Right lobe of liver (tissue), 6 donors: ENCODE measurements around the gene CCNF. TPM values are rescaled to one million over a fixed set of nuclear protein-coding genes. Genes with fewer than 3 reads are reported as not detected.

Source experiments
- ATAC-seq, 4 donors: fragments of 200-7000 bp; cut with Tn5 transposase; one replicate each; pipeline ENCODE4 v1.9.1; 2020; ENCODE audit warnings: mild to moderate bottlenecking in 4 of 4, moderate library complexity in 4 of 4
- DNase-seq, 3 donors: peaks; one replicate each; pipeline ENCODE4 v3.0.0-alpha.2; 2020
- H3K27ac ChIP-seq, 3 donors: fragments of 200-600 bp; one replicate each; pipeline ENCODE4 v1.8.0; 2022
- H3K27me3 ChIP-seq, 2 donors: fragments of 200-600 bp; one replicate each; pipeline ENCODE4 v1.8.0; 2022
- H3K36me3 ChIP-seq, 4 donors: fragments of 200-600 bp; sonication (generic) in 1 of 4; one replicate each; pipeline versions ENCODE4 v1.5.1 to v1.8.0; 2017 to 2022; ENCODE audit warnings: control low read depth in 1 of 4
- H3K4me1 ChIP-seq, 4 donors: fragments of 200-600 bp; sonication (generic) in 1 of 4; one replicate each; pipeline versions ENCODE4 v1.5.1 to v1.8.0; 2017 to 2022; ENCODE audit warnings: control low read depth in 1 of 4
- H3K4me3 ChIP-seq, 3 donors: fragments of 200-600 bp; one replicate each; pipeline ENCODE4 v1.8.0; 2022
- H3K9me3 ChIP-seq, 4 donors: fragments of 200-600 bp; sonication (generic) in 1 of 4; one replicate each; pipeline versions ENCODE4 v1.5.1 to v1.8.0; 2017 to 2022; ENCODE audit warnings: control low read depth in 1 of 4
- POLR2A ChIP-seq: fragments of 450-650 bp; IDR thresholded peaks from one replicate; pipeline ENCODE4 v1.6.1; 2017; ENCODE audit warnings: antibody characterized with exemption, mild to moderate bottlenecking
- WGBS: methylation state at CpG from one replicate; pipeline ENCODE4 v1.1.6; 2018; ENCODE audit warnings: low coverage, low lambda C conversion rate; ENCODE audit not compliant: insufficient coverage; ENCODE audit errors: missing lambda C conversion rate; 5-methylcytosine and 5-hydroxymethylcytosine counted together
- intact Hi-C, 2 donors: fragments of 100-400 bp; cut with DNase I; formaldehyde crosslinking; loops; one replicate each; pipeline versions ENCODE4 v1.11.2 to v1.14.1; 2022
- total RNA-seq, 6 experiments: library from RNA; depleted of rRNA in 2 of 6; stranded (reverse); fragments of >200 nt in 2 of 6; fragmentation: NEBNext Ultra II Directional in 3 of 6; extraction: Animal tissue kit (Norgen Biotek cat#: 25700) in 3 of 6; gene quantifications; one replicate each; pipeline versions ENCODE4 v1.1.0 to v1.2.4, GENCODE V29; 2016 to 2023
- TF ChIP-seq, protein P1 (sequence below), 4 donors: fragments of 200-600 bp in 3 of 4; fragments of 450-650 bp in 1 of 4; IDR thresholded peaks; one replicate each; pipeline versions ENCODE4 v1.5.1 to v1.8.0; 2016 to 2022; ENCODE audit warnings: antibody characterized with exemption in 4 of 4, mild to moderate bottlenecking in 2 of 4
- donor health status: DM: no; HTN: yes; CAD: no.
- donor health status: DM: no; HTN: no; CAD: no.
- donor health status: DM: no; HTN: no; CAD: no.
- donor health status: DM: no; HTN: yes; CAD: no.
- donor health status: DM: no; HTN: yes; CAD: no.

Gene CCNF
- total RNA-seq, 6 experiments from 2014 or later, result 1.3 to 2.7 (median 1.7) TPM

DNA sequence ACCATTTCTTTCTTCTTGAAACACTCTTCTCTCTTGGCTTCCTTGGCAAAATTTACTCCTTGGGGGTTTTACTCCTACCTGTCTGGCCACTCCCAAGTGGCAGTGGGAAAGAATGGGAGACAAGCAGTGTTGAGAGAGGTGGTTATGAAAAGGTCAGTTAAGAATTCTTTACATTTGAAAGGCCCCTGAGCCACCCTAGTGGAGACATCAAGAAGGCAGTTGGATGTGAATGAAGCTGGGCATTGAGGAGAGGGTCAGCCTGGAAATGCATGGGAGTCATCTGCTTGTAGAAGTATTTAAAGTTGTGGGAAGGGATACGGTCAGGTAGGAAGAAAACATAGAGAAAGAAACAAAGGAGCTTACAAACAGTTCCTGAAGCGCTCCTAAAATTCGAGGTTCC lies 42.3 kb upstream of the CCNF start:
- H3K9me3 ChIP-seq, result no peaks in the 10 kb centered on the region
- H3K27me3 ChIP-seq, result no peaks in the 10 kb centered on the region
- H3K27ac ChIP-seq, result no peak overlapping the region
- 64% methylated on average over 3 of the region's 3 CpGs for WGBS
- no peaks in the 10 kb centered on the region for H3K4me1 ChIP-seq
- ATAC-seq, result no peak
- no peaks in the 10 kb centered on the region for H3K36me3 ChIP-seq
- no peak for TF ChIP-seq POLR2A
- TF ChIP-seq, protein P1, sequence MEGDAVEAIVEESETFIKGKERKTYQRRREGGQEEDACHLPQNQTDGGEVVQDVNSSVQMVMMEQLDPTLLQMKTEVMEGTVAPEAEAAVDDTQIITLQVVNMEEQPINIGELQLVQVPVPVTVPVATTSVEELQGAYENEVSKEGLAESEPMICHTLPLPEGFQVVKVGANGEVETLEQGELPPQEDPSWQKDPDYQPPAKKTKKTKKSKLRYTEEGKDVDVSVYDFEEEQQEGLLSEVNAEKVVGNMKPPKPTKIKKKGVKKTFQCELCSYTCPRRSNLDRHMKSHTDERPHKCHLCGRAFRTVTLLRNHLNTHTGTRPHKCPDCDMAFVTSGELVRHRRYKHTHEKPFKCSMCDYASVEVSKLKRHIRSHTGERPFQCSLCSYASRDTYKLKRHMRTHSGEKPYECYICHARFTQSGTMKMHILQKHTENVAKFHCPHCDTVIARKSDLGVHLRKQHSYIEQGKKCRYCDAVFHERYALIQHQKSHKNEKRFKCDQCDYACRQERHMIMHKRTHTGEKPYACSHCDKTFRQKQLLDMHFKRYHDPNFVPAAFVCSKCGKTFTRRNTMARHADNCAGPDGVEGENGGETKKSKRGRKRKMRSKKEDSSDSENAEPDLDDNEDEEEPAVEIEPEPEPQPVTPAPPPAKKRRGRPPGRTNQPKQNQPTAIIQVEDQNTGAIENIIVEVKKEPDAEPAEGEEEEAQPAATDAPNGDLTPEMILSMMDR (IDR thresholded peaks at IDR 0.05), result no peak
- DNase-seq, result no peak
- H3K4me3 ChIP-seq, result no peak overlapping the region
- intact Hi-C loops, result no loop called here

DNA sequence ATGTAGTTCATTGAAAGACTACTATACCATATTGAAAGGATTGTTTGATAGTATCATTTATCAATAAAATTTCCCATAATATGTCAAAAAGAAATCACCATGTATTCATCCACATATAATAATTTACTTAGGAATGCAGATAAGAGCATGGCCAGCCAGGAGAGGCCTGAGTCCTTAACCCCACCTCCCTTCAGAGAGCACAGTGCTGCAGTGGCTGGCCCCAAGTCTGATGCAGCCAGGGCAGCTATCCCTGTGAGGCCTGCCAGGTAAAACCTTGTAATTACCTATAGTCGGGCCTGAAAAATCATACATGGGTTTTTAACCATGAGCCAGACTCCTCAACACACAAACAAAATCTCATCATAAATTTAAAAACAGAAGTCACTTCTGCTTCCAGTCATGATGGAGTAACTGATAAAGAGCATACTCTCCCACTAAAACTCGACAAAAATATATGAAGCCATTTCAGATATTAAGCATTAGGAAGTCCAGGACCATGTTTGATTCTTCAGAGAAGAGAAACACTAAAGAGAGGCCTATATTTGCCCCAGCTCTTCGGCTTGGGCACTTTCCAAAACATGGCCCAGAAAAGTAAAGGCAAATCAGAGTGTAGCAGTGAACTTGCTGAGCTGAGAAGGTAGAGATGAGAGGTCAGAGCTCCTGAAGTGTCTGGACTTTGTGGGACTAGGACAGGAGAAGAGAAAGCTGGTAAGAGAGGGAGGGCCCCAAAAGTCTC lies 40.9 kb upstream of the CCNF start:
- ATAC-seq, result no peak
- intact Hi-C loops, result no loop called here
- Histone ChIP-seq H3K4me3 (no peak overlapping the region), H3K4me1 (no peaks in the 10 kb centered on the region), H3K9me3 (no peaks in the 10 kb centered on the region), H3K27me3 (no peaks in the 10 kb centered on the region), H3K36me3 (no peaks in the 10 kb centered on the region), H3K27ac (no peak overlapping the region)
- WGBS, result 82% methylated on average over 2 of the region's 3 CpGs
- TF ChIP-seq, protein P1 (IDR thresholded peaks at IDR 0.05), result no peak
- TF ChIP-seq POLR2A, result no peak
- DNase-seq, result no peak

DNA sequence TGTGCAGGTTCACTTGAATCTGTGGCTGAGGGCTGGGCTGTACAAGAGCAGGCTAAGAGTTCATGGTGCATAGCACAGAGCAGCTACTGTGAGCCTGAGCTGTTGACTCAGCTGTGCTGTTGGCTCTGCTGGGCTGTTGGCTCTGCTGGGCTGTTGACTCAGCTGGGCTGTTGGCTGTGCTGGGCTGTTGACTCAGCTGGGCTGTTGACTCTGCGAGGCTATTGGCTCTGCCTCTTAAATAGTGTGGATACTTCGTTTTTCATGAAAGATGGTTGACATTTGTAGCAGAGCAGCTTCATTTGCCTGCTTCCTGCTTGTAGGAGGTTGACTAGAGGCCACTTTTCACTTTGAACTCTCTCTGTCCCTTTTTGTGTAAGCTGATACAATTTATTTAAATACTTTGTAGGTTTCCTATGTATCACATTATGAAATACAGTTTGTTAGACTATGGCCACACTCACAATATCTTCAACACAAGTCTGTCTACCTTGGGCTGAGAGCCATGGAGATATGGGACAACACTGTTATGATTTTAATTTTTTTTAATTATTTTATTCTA lies 40.3 kb upstream of the CCNF start:
- H3K27me3 ChIP-seq, result no peaks in the 10 kb centered on the region
- no peaks in the 10 kb centered on the region for H3K9me3 ChIP-seq
- no peaks in the 10 kb centered on the region for H3K36me3 ChIP-seq
- intact Hi-C loops, result no loop called here
- H3K4me1 ChIP-seq, result no peaks in the 10 kb centered on the region
- TF ChIP-seq POLR2A, result no peak
- TF ChIP-seq, protein P1 (IDR thresholded peaks at IDR 0.05), result no peak
- ATAC-seq, result peak; percentile 53 to 99 (median 80)
- DNase-seq, result peak; percentile 48 to 65 (median 55)
- no peak overlapping the region for H3K27ac ChIP-seq
- WGBS, result 14% methylated on average over 2 of the region's 2 CpGs
- H3K4me3 ChIP-seq, result no peak overlapping the region

DNA sequence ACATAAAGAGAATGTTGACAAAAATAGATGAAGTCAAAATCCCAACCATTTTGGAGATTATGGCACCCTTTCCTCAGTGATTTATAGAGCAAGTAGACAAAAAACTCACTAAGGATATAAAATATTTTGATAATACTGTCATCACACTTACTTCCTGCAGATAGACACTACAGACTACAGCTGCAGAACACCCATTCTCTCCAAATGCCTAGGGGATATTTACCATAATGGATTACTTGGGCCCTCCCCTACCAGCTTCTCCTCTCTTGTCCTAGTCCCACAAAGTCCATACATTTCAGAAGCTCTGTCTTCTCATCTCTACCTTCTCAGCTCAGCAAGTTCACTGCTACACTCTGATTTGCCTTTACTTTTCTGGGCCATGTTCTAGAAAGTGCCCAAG lies 37.2 kb upstream of the CCNF start:
- TF ChIP-seq, protein P1 (IDR thresholded peaks at IDR 0.05), result no peak
- no peak for TF ChIP-seq POLR2A
- Histone ChIP-seq H3K4me1 (no peaks in the 10 kb centered on the region), H3K36me3 (no peaks in the 10 kb centered on the region), H3K9me3 (no peaks in the 10 kb centered on the region), H3K4me3 (no peak overlapping the region), H3K27ac (no peak overlapping the region), H3K27me3 (no peaks in the 10 kb centered on the region)
- ATAC-seq, result no peak
- no peak for DNase-seq
- intact Hi-C loops, result no loop called here
